Measurements from ENCODE around the gene PLAU. TPM values are rescaled to one million over a fixed set of nuclear protein-coding genes. Genes with fewer than 3 reads are reported as not detected.

Gene PLAU
- total and polyA plus RNA-seq, 10 of the 15 experiments (the other 5 are each of a cell fraction or from before 2014, with no cell fraction given): 2.5 to 20.9 (median 11.5) TPM

GRCh38 chr10:73908853-73909539 lies 1.9 kb upstream of the PLAU start (continued):
- TF ChIP-seq RELB (IDR thresholded peaks at IDR 0.05; ENCODE audit: low read depth): peak; percentile 77; the same call in 1 of the 2 replicates
- TF ChIP-seq MTA2 (IDR thresholded peaks at IDR 0.05; ENCODE audit: low read depth): peak; percentile 22; the same call in 1 of the 2 replicates

- ChIA-PET CTCF (interaction anchor here (0.8 to 7.1 kb wide), 7 partner anchors 10 to 193 kb away, joined by 3 to 40 read pairs (median 10); no protein-coding TSS in a partner anchor), RAD21 (ENCODE audit: unreplicated experiment) (interaction anchor here (0.8 to 5.4 kb wide), 7 partner anchors 9 to 47 kb away, joined by 3 to 54 read pairs (median 11); no protein-coding TSS in a partner anchor), SMC1A (ENCODE audit: uncharacterized antibody, unreplicated experiment) (interaction anchor here (1.0 to 4.6 kb wide), 8 partner anchors 9 to 31 kb away, joined by 3 to 21 read pairs (median 10); no protein-coding TSS in a partner anchor), POLR2A (interaction anchor here (0.6 to 1.8 kb wide), 7 partner anchors 9 to 115 kb away, joined by 3 to 10 read pairs (median 5); no protein-coding TSS in a partner anchor)
- in situ Hi-C loops (cut with MboI) (no loop called here), intact Hi-C loops (cut with micrococcal nuclease; ENCODE audit: unreplicated experiment) (loop anchor here (2.0 kb wide), 1 partner anchor 23 kb away; no protein-coding TSS in a partner anchor)
- 70% methylated on average over 4 of the region's 4 CpGs for WGBS (ENCODE audit: insufficient coverage, insufficient replicate concordance, low lambda C conversion rate, missing lambda C conversion rate)
- TF ChIP-seq SUZ12 (IDR thresholded peaks at IDR 0.05; ENCODE audit: unreplicated experiment) (no peak), HDAC6 (IDR thresholded peaks at IDR 0.05; ENCODE audit: unreplicated experiment) (no peak), MYB (IDR thresholded peaks at IDR 0.05; ENCODE audit: borderline replicate concordance, low read depth, low read length) (no peak), ZBTB4 (CRISPR knock-in tag; IDR thresholded peaks at IDR 0.05) (no peak), FOXK2 (IDR thresholded peaks at IDR 0.05) (no peak), BACH1 (IDR thresholded peaks at IDR 0.05; ENCODE audit: borderline replicate concordance) (no peak), KLF5 (IDR thresholded peaks at IDR 0.05; ENCODE audit: partially characterized antibody) (no peak), SMAD1 (IDR thresholded peaks at IDR 0.05; ENCODE audit: low read depth, partially characterized antibody) (no peak), ZZZ3 (IDR thresholded peaks at IDR 0.05; ENCODE audit: control insufficient read depth, insufficient read length, low read depth) (no peak), RCOR1 (conservative IDR thresholded peaks at IDR 0.05; ENCODE audit: low read depth, low read length) (no peak)
- no peak for FAIRE-seq
- ATAC-seq: no peak
- Histone ChIP-seq H3K27me3 (replicated peaks in 1 of 2; ENCODE audit: control insufficient read depth in 2 of 2, insufficient read depth in 2 of 2, low read length in 1 of 2) (peaks cover 0 to 7% of the 10 kb centered on the region in 2 experiments; a peak in 3 of 4 replicates), H3K79me2 (ENCODE audit: control insufficient read depth, insufficient read depth, low read length) (no peaks in the 10 kb centered on the region), H2AFZ (ENCODE audit: control insufficient read depth, low read depth, low read length) (no peak overlapping the region), H3K4me1 (ENCODE audit: control insufficient read depth, insufficient read depth, low read length) (peaks cover 18% of the 10 kb centered on the region), H3K4me2 (ENCODE audit: control insufficient read depth, insufficient read depth) (peak overlapping the region; percentile 53), H3K9me3 (replicated peaks; ENCODE audit: control insufficient read depth, insufficient read depth, low read length) (no peaks in the 10 kb centered on the region), H3K4me3 (no peak overlapping the region), H4K20me1 (ENCODE audit: control insufficient read depth, insufficient read depth) (0 out of 2 replicates have a peak, but pooled peaks cover 4% of the 10 kb centered on the region), H3K36me3 (ENCODE audit: control insufficient read depth in 2 of 2, insufficient read depth in 2 of 2, low read length in 1 of 2) (no peaks in the 10 kb centered on the region), H3K9ac (ENCODE audit: control insufficient read depth, insufficient read depth, low read length) (no peak overlapping the region), H3K27ac (ENCODE audit: control insufficient read depth, insufficient read depth) (no peak overlapping the region)
- no peak for DNase-seq (ENCODE audit: low read depth, low spot score)
- BruUV-seq (replicated peaks): no TSS peak
Observed at GRCh38 chr10:73909540-73910115, 1.3 kb upstream of the PLAU start.

Measured in GM12878 (cell line).